HCT116 (cell line): ENCODE results near the gene NELL1. TPM values are rescaled to one million over a fixed set of nuclear protein-coding genes. Genes with fewer than 3 reads are reported as not detected.

ENCODE experiments used
- CTCF ChIP-seq, 3 experiments: fragments of 200-600 bp in 1 of 3; sonication (generic) in 1 of 3; IDR thresholded peaks in 2 of 3; conservative IDR thresholded peaks in 1 of 3; 2 replicates each; pipeline ENCODE4 v1.5.1; 2012 to 2017; ENCODE audit warnings: low read depth in 2 of 3, low read length in 2 of 3, antibody characterized with exemption in 1 of 3, borderline replicate concordance in 1 of 3, control low read depth in 1 of 3, mild to moderate bottlenecking in 1 of 3, mixed read lengths in 1 of 3, mixed run types in 1 of 3, moderate library complexity in 1 of 3; ENCODE audit not compliant: insufficient read depth in 1 of 3
- EGR1 ChIP-seq: IDR thresholded peaks from 2 replicates; pipeline ENCODE4 v1.6.1; 2012; ENCODE audit warnings: low read depth
- ELF1 ChIP-seq: IDR thresholded peaks from 2 replicates; pipeline ENCODE4 v1.6.1; 2012; ENCODE audit warnings: low read depth, borderline replicate concordance
- EZH2 ChIP-seq: fragments of 200-600 bp; sonication (generic); IDR thresholded peaks from 2 replicates; pipeline ENCODE4 v1.6.1; 2017; ENCODE audit warnings: antibody characterized with exemption, mixed run types
- MAX ChIP-seq: IDR thresholded peaks from 2 replicates; pipeline ENCODE4 v1.6.1; 2012
- POLR2A ChIP-seq: IDR thresholded peaks from 2 replicates; pipeline ENCODE4 v1.7.0; 2011; ENCODE audit warnings: borderline replicate concordance; ENCODE audit not compliant: insufficient read depth, insufficient read length; ENCODE audit errors: extremely low read depth
- POLR2AphosphoS5 ChIP-seq: IDR thresholded peaks from 2 replicates; pipeline ENCODE4 v1.6.1; 2011; ENCODE audit warnings: mild to moderate bottlenecking, low read depth, low read length, moderate library complexity
- REST ChIP-seq: IDR thresholded peaks from 2 replicates; pipeline ENCODE4 v1.6.1; 2012; ENCODE audit warnings: low read depth
- SIN3A ChIP-seq: IDR thresholded peaks from 2 replicates; pipeline ENCODE4 v1.6.1; 2012; ENCODE audit warnings: low read depth
- SP1 ChIP-seq: IDR thresholded peaks from 2 replicates; pipeline ENCODE4 v1.6.1; 2012; ENCODE audit warnings: low read depth
- ZNF274 ChIP-seq: fragments of 200-500 bp; sonication (Bioruptor generic); IDR thresholded peaks from 2 replicates; pipeline ENCODE4 v1.6.1; 2014; ENCODE audit warnings: mild to moderate bottlenecking, low read depth, low read length, inconsistent platforms
- total RNA-seq: library from RNA; stranded (reverse); gene quantifications from one replicate; pipeline ENCODE4 v1.2.1, GENCODE V29; 2021; ENCODE audit not compliant: unreplicated experiment

The NELL1 gene
- total RNA-seq, 1 experiment from 2014 or later, result not detected

GRCh38 chr11:20620988-20621387 is 48.4 kb upstream of the NELL1 start (continued):
- no peak for TF ChIP-seq CTCF (IDR thresholded peaks at IDR 0.05 in 2 of 3, conservative IDR thresholded peaks at IDR 0.05 in 1 of 3; ENCODE audit: borderline replicate concordance in 1 of 3, insufficient read depth in 1 of 3, low read depth in 2 of 3, low read length in 2 of 3)
- TF ChIP-seq POLR2AphosphoS5, result no peak
- TF ChIP-seq SIN3A, result no peak
- TF ChIP-seq POLR2A, result no peak
- TF ChIP-seq REST, result no peak
- no peak for TF ChIP-seq SP1
- TF ChIP-seq EZH2, result no peak
- no peak for TF ChIP-seq ELF1
- no peak for TF ChIP-seq ZNF274
- TF ChIP-seq MAX, result no peak
- no peak for TF ChIP-seq EGR1
- TF ChIP-seq, all 23 proteins: peak for 0
